SK-N-SH treated with all-trans-retinoic acid at 6 μM for 48 hours (cell line): ENCODE data around the gene MREG.

Experiments
- ATAC-seq: fragments of 200-7000 bp; cut with Tn5 transposase; 3 replicates; pipeline ENCODE4 v1.9.1; 2020; ENCODE audit warnings: mild to moderate bottlenecking, moderate library complexity
- ARNTL ChIP-seq: fragments of 450-650 bp; formaldehyde crosslinking; IDR thresholded peaks from 2 replicates; pipeline ENCODE4 v1.5.0; 2020; ENCODE audit warnings: low read depth, mild to moderate bottlenecking, moderate library complexity, borderline replicate concordance
- BACH2 ChIP-seq: fragments of 250-450 bp; sonication (Bioruptor Pico); IDR thresholded peaks from 2 replicates; pipeline ENCODE4 v1.9.0; 2021; ENCODE audit warnings: mild to moderate bottlenecking, borderline replicate concordance
- CREB5 ChIP-seq: fragments of 250-450 bp; sonication (Bioruptor Pico); IDR thresholded peaks from 2 replicates; pipeline ENCODE4 v1.5.1; 2020; ENCODE audit warnings: low read depth, mild to moderate bottlenecking, moderate library complexity
- CSRNP3 ChIP-seq: fragments of 250-450 bp; sonication (Bioruptor Pico); IDR thresholded peaks from 2 replicates; pipeline ENCODE4 v1.5.1; 2021; ENCODE audit warnings: mild to moderate bottlenecking, moderate library complexity
- ESRRG ChIP-seq: fragments of 250-450 bp; sonication (Bioruptor Pico); IDR thresholded peaks from 2 replicates; pipeline ENCODE4 v1.6.1; 2021; ENCODE audit warnings: mild to moderate bottlenecking
- GLIS3 ChIP-seq: fragments of 250-450 bp; sonication (Bioruptor Pico); IDR thresholded peaks from 2 replicates; pipeline ENCODE4 v1.5.0; 2020; ENCODE audit warnings: mild to moderate bottlenecking, moderate library complexity
- ISL1 ChIP-seq: fragments of 250-450 bp; sonication (Bioruptor Pico); IDR thresholded peaks from 2 replicates; pipeline ENCODE4 v2.1.2; 2022; ENCODE audit warnings: mild to moderate bottlenecking, moderate library complexity
- OSR1 ChIP-seq: fragments of 250-450 bp; sonication (Bioruptor Pico); IDR thresholded peaks from 2 replicates; pipeline ENCODE4 v1.8.0; 2022; ENCODE audit warnings: moderate library complexity, mild to moderate bottlenecking, inconsistent platforms
- PATZ1 ChIP-seq: fragments of 250-450 bp; sonication (Bioruptor Pico); IDR thresholded peaks from 2 replicates; pipeline ENCODE4 v1.8.0; 2020; ENCODE audit warnings: mild to moderate bottlenecking, moderate library complexity, borderline replicate concordance
- PPARA ChIP-seq: fragments of 250-450 bp; sonication (Bioruptor Pico); IDR thresholded peaks from 2 replicates; pipeline ENCODE4 v1.5.0; 2020; ENCODE audit warnings: mild to moderate bottlenecking, borderline replicate concordance
- RARB ChIP-seq: fragments of 250-450 bp; sonication (Bioruptor Pico); IDR thresholded peaks from 2 replicates; pipeline ENCODE4 v1.8.0; 2021; ENCODE audit warnings: mild to moderate bottlenecking, moderate library complexity
- SNAI2 ChIP-seq: fragments of 250-450 bp; sonication (Bioruptor Pico); IDR thresholded peaks from 2 replicates; pipeline ENCODE4 v1.5.0; 2020; ENCODE audit warnings: mild to moderate bottlenecking, moderate library complexity
- TCF4 ChIP-seq: fragments of 250-450 bp; sonication (Bioruptor Pico); IDR thresholded peaks from 2 replicates; pipeline ENCODE4 v1.8.0; 2021; ENCODE audit warnings: mild to moderate bottlenecking, moderate library complexity, borderline replicate concordance
- TOX ChIP-seq: fragments of 250-450 bp; sonication (Bioruptor Pico); IDR thresholded peaks from 2 replicates; pipeline ENCODE4 v1.8.0; 2021; ENCODE audit warnings: mild to moderate bottlenecking, moderate library complexity, borderline replicate concordance
- TSHZ2 ChIP-seq: fragments of 250-450 bp; sonication (Bioruptor Pico); IDR thresholded peaks from 2 replicates; pipeline ENCODE4 v1.5.0; 2020; ENCODE audit warnings: mild to moderate bottlenecking, moderate library complexity
- ZC3H10 ChIP-seq: fragments of 250-450 bp; sonication (Bioruptor Pico); IDR thresholded peaks from 2 replicates; pipeline ENCODE4 v1.5.1; 2021; ENCODE audit warnings: mild to moderate bottlenecking, moderate library complexity
- ZFP3 ChIP-seq: fragments of 250-450 bp; sonication (Bioruptor Pico); IDR thresholded peaks from 2 replicates; pipeline ENCODE4 v1.5.0; 2020; ENCODE audit warnings: mild to moderate bottlenecking, moderate library complexity
- ZFP30 ChIP-seq: fragments of 450-650 bp; formaldehyde crosslinking; IDR thresholded peaks from 2 replicates; pipeline ENCODE4 v1.5.0; 2022; ENCODE audit warnings: mild to moderate bottlenecking, moderate library complexity
- ZNF565 ChIP-seq: fragments of 450-650 bp; formaldehyde crosslinking; conservative IDR thresholded peaks from 2 replicates; pipeline ENCODE4 v1.5.0; 2020; ENCODE audit warnings: low read depth, mild to moderate bottlenecking, moderate library complexity
- ZNF70 ChIP-seq: fragments of 450-650 bp; formaldehyde crosslinking; IDR thresholded peaks from 2 replicates; pipeline ENCODE4 v1.5.0; 2020; ENCODE audit warnings: mild to moderate bottlenecking, moderate library complexity
- ZNF8 ChIP-seq: fragments of 450-650 bp; formaldehyde crosslinking; IDR thresholded peaks from 2 replicates; pipeline ENCODE4 v1.5.0; 2020; ENCODE audit warnings: mild to moderate bottlenecking, moderate library complexity

The MREG gene

GRCh38 chr2:216029416-216030129 is 16.2 kb upstream of the MREG start:
- ATAC-seq = no peak; the same call in 2 of the 3 replicates
- TF ChIP-seq ZC3H10 (CRISPR knock-in tag) = no peak
- no peak for TF ChIP-seq CREB5 (CRISPR knock-in tag)
- no peak for TF ChIP-seq BACH2 (CRISPR knock-in tag)
- TF ChIP-seq GLIS3 (CRISPR knock-in tag) = no peak
- no peak for TF ChIP-seq ZNF8
- no peak for TF ChIP-seq ZFP30 (CRISPR knock-in tag)
- no peak for TF ChIP-seq OSR1 (CRISPR knock-in tag)
- TF ChIP-seq ZFP3 (CRISPR knock-in tag) = no peak
- no peak for TF ChIP-seq ZNF70
- TF ChIP-seq ZNF565 (CRISPR knock-in tag) = no peak
- TF ChIP-seq ISL1 (CRISPR knock-in tag) = no peak
- no peak for TF ChIP-seq ARNTL (CRISPR knock-in tag)

- TF ChIP-seq TCF4 (CRISPR knock-in tag) = no peak
- no peak for TF ChIP-seq ZFP30 (CRISPR knock-in tag)
- no peak for TF ChIP-seq PATZ1
- TF ChIP-seq RARB (CRISPR knock-in tag) = no peak
- TF ChIP-seq CSRNP3 (CRISPR knock-in tag) = no peak
- no peak for TF ChIP-seq CREB5 (CRISPR knock-in tag)
- TF ChIP-seq TSHZ2 (CRISPR knock-in tag) = no peak
- no peak for TF ChIP-seq ISL1 (CRISPR knock-in tag)
- no peak for TF ChIP-seq BACH2 (CRISPR knock-in tag)
- no peak for TF ChIP-seq ZC3H10 (CRISPR knock-in tag)
- no peak for TF ChIP-seq ZNF70
- TF ChIP-seq TOX (CRISPR knock-in tag) = no peak
- no peak for ATAC-seq
These were observed 11.5 kb upstream of the MREG start for GRCh38 chr2:216024779-216025336.

- ATAC-seq = peak; percentile 97
- no peak for TF ChIP-seq SNAI2 (CRISPR knock-in tag)
- TF ChIP-seq ARNTL (CRISPR knock-in tag) = no peak
- no peak for TF ChIP-seq ZC3H10 (CRISPR knock-in tag)
- no peak for TF ChIP-seq RARB (CRISPR knock-in tag)
- no peak for TF ChIP-seq TOX (CRISPR knock-in tag)
- no peak for TF ChIP-seq ZNF70
- no peak for TF ChIP-seq CSRNP3 (CRISPR knock-in tag)
- TF ChIP-seq ZNF8 = no peak
- TF ChIP-seq PPARA (CRISPR knock-in tag) = no peak
- TF ChIP-seq TCF4 (CRISPR knock-in tag) = no peak
- no peak for TF ChIP-seq ZFP30 (CRISPR knock-in tag)
- no peak for TF ChIP-seq ESRRG (CRISPR knock-in tag)
- TF ChIP-seq TSHZ2 (CRISPR knock-in tag) = no peak
- no peak for TF ChIP-seq ZFP3 (CRISPR knock-in tag)
These were observed 9.8 kb upstream of the MREG start for GRCh38 chr2:216023055-216023648.
